Peyer's patch (tissue), 4 donors: ENCODE data around the gene FER. TPM values are rescaled to one million over a fixed set of nuclear protein-coding genes. Genes with fewer than 3 reads are reported as not detected.

ENCODE experiments used
- DNase-seq, 3 donors: peaks; one replicate each; pipeline ENCODE4 v3.0.0-alpha.2; 2017 to 2019
- H3K27ac ChIP-seq, 4 donors: fragments of 200-600 bp; sonication (generic); one replicate each; pipeline ENCODE4 v1.5.1; 2016 to 2019
- H3K27me3 ChIP-seq, 2 donors: fragments of 200-600 bp; sonication (generic); one replicate each; pipeline ENCODE4 v1.5.1; 2019
- H3K36me3 ChIP-seq, 3 donors: fragments of 200-600 bp; sonication (generic); one replicate each; pipeline ENCODE4 v1.5.1; 2016 to 2019
- H3K4me1 ChIP-seq, 4 donors: fragments of 200-600 bp; sonication (generic); one replicate each; pipeline ENCODE4 v1.5.1; 2016 to 2019
- H3K4me3 ChIP-seq, 4 donors: fragments of 200-600 bp; sonication (generic); 1 replicate in 3 of 4; 2 replicates in 1 of 4; pipeline ENCODE4 v1.5.1; 2016 to 2019; ENCODE audit warnings: mild to moderate bottlenecking in 1 of 4
- H3K9me3 ChIP-seq, 4 donors: fragments of 200-600 bp; sonication (generic); one replicate each; pipeline ENCODE4 v1.5.1; 2016 to 2019; ENCODE audit warnings: mild to moderate bottlenecking in 1 of 4
- POLR2A ChIP-seq, 2 donors: fragments of 450-650 bp; IDR thresholded peaks; one replicate each; pipeline ENCODE4 v1.5.1; 2017; ENCODE audit warnings: antibody characterized with exemption in 2 of 2, mild to moderate bottlenecking in 2 of 2, moderate library complexity in 2 of 2
- total RNA-seq, 4 donors: library from RNA; depleted of rRNA; stranded (reverse); fragments of >200 nt; gene quantifications; one replicate each; pipeline ENCODE4 v1.1.0, GENCODE V29; 2016
- TF ChIP-seq, protein P1 (sequence below), 6 experiments: fragments of 450-650 bp in 4 of 6; fragments of 200-600 bp in 2 of 6; sonication (generic) in 1 of 6; IDR thresholded peaks; one replicate each; pipeline ENCODE4 v1.5.1; 2017 to 2019; ENCODE audit warnings: antibody characterized with exemption in 6 of 6, mild to moderate bottlenecking in 3 of 6, moderate library complexity in 1 of 6

The FER gene
- total RNA-seq, 4 donors from 2014 or later, result 8.4 to 104 (median 12.5) TPM

DNA sequence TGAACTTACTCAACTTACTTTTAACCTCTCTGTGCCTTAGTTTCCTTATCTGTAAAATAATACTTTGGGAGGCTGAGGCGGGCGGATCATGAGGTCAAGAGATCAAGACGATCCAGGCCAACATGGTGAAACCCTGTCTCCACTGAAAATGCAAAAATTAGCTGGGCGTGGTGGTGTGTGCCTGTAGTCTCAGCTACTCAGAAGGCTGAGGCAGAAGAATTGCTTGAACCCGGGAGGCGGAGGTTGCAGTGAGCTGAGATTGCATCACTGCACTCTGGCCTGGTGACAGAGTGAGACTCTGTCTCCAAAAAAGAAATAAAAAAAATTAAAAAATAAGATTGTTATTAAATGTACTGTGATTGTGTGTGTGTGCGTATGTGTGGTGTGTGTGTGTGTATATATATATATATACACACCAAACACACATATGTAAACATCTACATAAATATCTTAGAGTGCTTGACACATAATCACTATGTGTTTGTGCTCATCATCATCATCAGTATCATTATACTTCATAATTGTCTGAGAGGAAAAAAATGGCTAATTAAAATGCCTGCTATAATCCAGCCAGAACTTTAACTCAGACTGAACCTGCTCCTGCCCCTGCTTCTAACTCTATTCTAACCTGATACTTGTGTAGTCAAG is 312.8 kb downstream of the FER start:
- DNase-seq, result no peak
- no peak overlapping the region for H3K4me3 ChIP-seq
- H3K27me3 ChIP-seq, result no peaks in the 10 kb centered on the region
- no peaks in the 10 kb centered on the region for H3K36me3 ChIP-seq
- H3K9me3 ChIP-seq, result no peaks in the 10 kb centered on the region
- H3K27ac ChIP-seq, result no peak overlapping the region
- TF ChIP-seq POLR2A (IDR thresholded peaks at IDR 0.05), result no peak
- TF ChIP-seq, protein P1, sequence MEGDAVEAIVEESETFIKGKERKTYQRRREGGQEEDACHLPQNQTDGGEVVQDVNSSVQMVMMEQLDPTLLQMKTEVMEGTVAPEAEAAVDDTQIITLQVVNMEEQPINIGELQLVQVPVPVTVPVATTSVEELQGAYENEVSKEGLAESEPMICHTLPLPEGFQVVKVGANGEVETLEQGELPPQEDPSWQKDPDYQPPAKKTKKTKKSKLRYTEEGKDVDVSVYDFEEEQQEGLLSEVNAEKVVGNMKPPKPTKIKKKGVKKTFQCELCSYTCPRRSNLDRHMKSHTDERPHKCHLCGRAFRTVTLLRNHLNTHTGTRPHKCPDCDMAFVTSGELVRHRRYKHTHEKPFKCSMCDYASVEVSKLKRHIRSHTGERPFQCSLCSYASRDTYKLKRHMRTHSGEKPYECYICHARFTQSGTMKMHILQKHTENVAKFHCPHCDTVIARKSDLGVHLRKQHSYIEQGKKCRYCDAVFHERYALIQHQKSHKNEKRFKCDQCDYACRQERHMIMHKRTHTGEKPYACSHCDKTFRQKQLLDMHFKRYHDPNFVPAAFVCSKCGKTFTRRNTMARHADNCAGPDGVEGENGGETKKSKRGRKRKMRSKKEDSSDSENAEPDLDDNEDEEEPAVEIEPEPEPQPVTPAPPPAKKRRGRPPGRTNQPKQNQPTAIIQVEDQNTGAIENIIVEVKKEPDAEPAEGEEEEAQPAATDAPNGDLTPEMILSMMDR (IDR thresholded peaks at IDR 0.05), result no peak
- no peaks in the 10 kb centered on the region for H3K4me1 ChIP-seq

DNA sequence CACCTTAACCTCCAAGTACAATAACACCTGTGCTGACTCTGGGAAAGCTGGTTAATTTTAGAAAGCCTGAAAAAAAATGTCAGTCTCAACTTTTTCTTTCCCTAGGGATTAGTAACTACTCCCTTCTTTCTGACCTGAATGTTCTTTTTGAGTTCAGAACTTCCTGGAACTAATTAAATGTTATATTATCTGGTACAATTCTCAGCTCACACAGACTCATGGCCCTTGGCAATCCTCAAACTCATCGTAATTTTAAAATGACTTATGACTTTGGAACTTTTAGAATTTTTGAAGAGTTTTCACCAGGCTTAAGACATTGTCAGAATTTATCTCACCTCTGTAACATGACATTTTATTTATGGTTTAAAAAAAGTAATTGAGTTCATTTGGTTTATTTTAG is 315.0 kb downstream of the FER start:
- Histone ChIP-seq H3K36me3 (no peaks in the 10 kb centered on the region), H3K9me3 (no peaks in the 10 kb centered on the region), H3K27me3 (no peaks in the 10 kb centered on the region), H3K4me3 (no peak overlapping the region), H3K4me1 (no peaks in the 10 kb centered on the region), H3K27ac (no peak overlapping the region)
- TF ChIP-seq, protein P1 (IDR thresholded peaks at IDR 0.05), result no peak
- no peak for TF ChIP-seq POLR2A (IDR thresholded peaks at IDR 0.05)
- no peak for DNase-seq

DNA sequence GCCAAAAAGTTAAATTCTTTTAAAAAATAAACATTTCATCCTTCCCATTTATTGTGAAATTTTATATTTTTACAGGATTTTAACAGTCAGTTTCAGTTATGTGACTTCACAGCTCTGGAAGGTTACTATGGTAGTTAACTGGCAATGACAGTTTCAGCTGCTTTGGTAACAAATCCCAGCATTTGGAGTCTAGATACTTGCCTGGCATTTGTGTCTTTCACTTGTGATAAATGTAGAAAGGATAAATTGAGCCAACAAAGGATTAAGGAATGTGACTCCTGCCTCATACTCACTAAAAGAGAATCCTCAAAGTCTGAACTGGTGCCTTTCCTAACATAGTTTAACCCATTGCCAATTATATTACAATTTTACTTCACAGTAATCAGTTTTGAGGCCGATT is 315.5 kb downstream of the FER start:
- no peak overlapping the region for H3K4me3 ChIP-seq
- no peaks in the 10 kb centered on the region for H3K27me3 ChIP-seq
- H3K36me3 ChIP-seq, result no peaks in the 10 kb centered on the region
- no peaks in the 10 kb centered on the region for H3K4me1 ChIP-seq
- no peak for TF ChIP-seq POLR2A (IDR thresholded peaks at IDR 0.05)
- TF ChIP-seq, protein P1 (IDR thresholded peaks at IDR 0.05), result no peak
- H3K9me3 ChIP-seq, result no peaks in the 10 kb centered on the region
- no peak overlapping the region for H3K27ac ChIP-seq
- no peak for DNase-seq

DNA sequence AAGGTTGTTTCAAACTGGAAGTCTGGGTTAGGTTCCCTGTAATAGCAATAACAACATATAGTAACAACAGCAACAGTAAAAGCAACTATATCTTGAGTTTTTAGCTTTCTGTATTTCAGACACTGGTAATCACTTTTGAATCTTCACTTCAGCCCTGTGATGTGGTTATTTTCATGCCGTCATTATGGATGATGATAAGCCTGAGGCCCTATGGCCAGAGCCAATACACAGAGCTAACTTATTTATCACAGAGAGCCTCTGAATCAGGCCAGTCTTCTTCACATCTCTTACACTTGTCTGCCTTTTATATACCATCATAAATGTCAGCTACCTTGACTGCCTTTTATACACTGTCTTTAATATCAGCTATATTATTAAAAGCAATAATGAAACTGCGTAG is 329.0 kb downstream of the FER start:
- DNase-seq, result no peak
- no peak overlapping the region for H3K27ac ChIP-seq
- peaks cover 0 to 7% (median 0%) of the 10 kb centered on the region in 4 donors for H3K4me1 ChIP-seq
- TF ChIP-seq POLR2A (IDR thresholded peaks at IDR 0.05), result no peak
- TF ChIP-seq, protein P1 (IDR thresholded peaks at IDR 0.05), result no peak
- H3K27me3 ChIP-seq, result no peaks in the 10 kb centered on the region
- no peak overlapping the region for H3K4me3 ChIP-seq
- no peaks in the 10 kb centered on the region for H3K9me3 ChIP-seq
- H3K36me3 ChIP-seq, result no peaks in the 10 kb centered on the region

DNA sequence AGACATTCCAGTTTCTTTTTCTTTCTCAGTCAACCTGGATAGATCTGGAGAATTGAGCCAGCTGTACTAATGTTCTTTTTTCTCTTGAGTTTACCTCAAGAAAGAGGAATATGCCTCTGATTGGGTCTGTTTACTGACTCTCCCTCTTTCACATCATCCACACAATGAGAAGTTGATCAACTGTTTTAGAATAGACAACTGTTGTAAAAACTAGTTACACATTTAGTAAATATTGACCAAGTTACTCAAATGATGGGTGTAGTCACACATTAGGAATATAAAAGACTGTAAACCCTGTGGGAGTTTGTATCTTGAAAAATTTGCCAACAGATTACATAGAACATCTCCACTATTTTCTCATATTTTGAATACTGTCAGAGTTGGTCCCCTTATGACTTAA is 330.8 kb downstream of the FER start:
- Histone ChIP-seq H3K9me3 (no peaks in the 10 kb centered on the region), H3K27me3 (no peaks in the 10 kb centered on the region)
- DNase-seq, result no peak

More for the DNA sequence above, 330.8 kb downstream of the FER start:
- no peaks in the 10 kb centered on the region for H3K36me3 ChIP-seq
- H3K4me1 ChIP-seq, result peaks cover 0 to 7% (median 0%) of the 10 kb centered on the region in 4 donors
- H3K27ac ChIP-seq, result no peak overlapping the region
- TF ChIP-seq, protein P1 (IDR thresholded peaks at IDR 0.05), result no peak
- TF ChIP-seq POLR2A (IDR thresholded peaks at IDR 0.05), result no peak
- H3K4me3 ChIP-seq, result no peak overlapping the region
